Stimulated activated CD8-positive, alpha-beta memory T cell treated with anti-CD3 and anti-CD28 coated beads, Interleukin-2, amount 100 ng/mL, for 1 hour (primary cell): ENCODE results near the gene CKMT2.

Experiments used
- DNase-seq, 2 donors: peaks; one replicate each; pipeline ENCODE4 v3.0.0-alpha.2; 2020; ENCODE audit warnings: low read depth in 2 of 2

CKMT2 gene

DNA sequence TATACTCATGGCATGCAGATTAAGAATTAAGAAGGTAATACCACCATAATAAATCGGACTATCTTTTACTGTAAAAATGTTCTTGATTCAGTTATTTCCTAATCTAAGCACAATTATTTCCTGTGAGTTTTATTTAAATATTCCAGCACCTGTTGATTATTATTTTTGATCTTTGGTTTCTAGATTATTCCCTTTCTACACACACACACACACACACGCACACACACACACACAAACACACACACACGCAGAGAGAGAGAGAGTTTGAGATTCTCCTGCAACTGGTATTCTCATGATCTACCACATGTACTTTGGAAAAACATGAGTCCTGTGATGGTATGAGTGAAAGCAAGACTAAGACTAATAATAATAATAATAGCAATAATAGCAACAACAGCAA is 17.0 kb upstream of the CKMT2 start:
- DNase-seq = no peak

DNA sequence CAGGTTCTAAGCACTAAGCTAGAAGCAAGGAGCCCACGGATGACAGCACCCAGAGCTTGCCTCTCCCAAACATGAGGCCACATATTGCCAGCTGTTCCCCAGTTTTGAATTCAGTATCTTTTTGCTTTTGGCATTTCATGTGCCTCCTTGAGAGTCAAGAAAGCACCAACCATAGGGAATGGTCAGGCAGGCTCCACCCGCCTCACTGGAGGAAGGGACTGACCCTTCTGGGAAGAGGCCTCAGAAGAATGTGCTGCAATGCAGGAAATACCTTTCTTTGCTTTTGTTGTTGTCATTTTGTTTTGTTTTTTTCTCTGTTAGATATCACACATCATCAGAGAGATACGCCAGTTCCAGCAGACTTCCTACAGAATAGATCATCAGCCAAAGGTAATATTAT is 13.7 kb upstream of the CKMT2 start:
- no peak for DNase-seq

DNA sequence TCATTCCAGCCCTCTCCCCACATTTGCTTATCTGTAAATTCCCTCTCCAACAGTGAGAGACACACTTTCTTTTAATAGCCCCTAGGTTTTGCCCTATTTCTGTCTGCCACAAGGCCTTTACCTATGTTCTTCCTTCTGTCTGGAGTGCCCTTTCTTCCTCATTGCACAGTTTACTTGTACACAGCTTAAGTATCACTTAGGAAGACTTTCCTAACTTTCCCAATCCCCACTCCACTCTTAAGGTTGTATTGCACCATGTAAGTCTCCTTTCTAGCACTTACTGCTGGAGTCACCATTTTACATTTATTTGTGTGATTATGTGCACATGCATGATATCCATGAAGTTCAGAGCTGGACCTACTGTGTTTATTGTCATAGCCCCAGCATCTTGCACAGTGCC is 10.8 kb upstream of the CKMT2 start:
- no peak for DNase-seq

DNA sequence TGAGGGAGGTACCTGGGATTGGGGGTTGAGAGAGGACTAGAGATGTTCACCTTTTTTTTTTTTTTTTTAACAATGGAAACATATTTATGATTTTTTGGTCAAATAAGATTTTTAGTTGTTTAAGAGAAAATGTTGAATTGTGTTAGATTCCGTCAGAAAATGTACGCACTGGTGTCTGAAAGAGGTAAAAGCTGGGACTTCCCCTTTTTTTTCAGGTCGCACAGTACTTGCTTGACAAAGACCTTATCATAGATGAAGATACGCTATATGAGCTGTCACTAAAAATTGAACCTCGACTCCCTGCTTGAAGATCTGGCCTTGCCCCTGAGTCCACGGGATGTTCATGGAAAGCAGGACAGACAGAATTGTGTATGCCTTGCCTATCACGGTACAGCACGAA is 7.7 kb upstream of the CKMT2 start:
- DNase-seq = no peak

DNA sequence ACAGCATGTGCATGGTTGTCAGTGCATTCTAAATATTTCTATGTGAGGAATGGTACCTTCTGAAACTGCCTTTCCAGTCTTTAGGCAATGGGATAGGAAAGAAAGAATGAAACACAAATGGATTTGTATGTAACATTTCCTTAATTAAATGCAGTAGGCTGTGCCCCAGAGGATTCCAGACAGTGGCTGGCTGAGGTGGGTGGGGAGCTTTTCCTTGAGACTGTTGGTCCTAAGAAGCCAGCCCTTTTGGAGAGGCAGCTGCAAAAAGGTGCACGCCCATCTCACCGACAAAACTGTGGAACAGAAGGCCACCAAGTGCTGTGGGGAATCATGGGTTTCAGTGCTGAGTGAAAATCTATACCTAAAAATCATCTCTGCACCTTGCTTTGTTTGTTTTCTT is 6.8 kb upstream of the CKMT2 start:
- no peak for DNase-seq

DNA sequence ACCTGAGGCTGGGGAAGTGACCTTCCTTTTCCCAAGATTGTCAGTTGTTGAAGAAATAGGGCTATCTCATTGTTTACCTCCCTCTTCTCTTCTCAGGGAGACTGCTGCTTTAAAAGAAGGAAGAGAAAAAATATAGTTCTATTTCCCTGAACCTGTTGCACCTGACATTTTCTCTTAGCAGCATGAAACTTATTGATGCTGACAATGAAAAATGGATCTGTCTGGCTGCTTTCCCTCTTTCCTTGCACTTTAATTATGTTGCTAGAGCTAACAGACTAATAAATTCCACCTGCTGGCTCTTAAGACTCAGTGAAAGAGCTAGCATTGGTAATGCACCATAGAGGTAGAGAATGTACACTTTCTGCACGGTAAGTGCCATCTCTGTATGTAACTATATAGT is 6.2 kb upstream of the CKMT2 start:
- DNase-seq = no peak

DNA sequence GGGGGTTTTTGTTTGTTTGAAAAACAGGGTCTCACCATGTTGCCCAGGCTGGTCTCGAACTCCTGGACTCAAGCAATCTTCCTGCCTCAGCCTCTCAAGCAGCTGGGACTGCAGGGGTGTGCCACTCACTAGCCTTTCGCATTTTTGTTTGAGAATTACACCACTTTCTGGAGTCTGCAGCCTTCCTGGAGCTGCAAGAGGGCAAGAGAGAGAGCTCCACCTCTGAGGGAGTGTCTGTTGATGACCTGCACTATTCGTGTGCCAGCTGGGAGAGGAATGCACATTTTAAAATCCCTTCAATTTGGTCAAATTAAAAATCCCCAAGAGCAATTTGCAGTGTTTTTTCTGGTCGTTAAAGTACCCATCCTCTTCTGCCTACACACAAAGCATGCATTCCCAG is 5.0 kb upstream of the CKMT2 start:
- DNase-seq = no peak

DNA sequence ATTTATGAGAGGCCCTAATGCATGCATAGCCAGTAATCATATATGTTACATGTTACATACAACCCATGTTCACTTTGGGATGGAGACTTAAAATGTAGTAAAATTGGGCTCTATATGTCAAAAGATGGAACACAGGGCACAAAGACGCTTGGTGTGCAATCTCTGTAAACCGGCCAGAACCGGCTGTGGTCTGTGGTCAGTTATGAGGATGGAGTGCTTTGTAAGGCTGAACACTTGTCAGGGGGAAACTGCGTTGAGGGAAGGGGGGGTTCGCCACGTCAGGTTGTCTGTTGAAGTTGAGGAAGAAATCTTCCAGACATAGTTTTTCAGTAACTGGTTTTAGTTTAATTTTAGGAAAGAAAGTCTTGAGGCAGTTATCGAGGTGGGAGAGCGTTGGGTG is 2.7 kb upstream of the CKMT2 start:
- DNase-seq = no peak

DNA sequence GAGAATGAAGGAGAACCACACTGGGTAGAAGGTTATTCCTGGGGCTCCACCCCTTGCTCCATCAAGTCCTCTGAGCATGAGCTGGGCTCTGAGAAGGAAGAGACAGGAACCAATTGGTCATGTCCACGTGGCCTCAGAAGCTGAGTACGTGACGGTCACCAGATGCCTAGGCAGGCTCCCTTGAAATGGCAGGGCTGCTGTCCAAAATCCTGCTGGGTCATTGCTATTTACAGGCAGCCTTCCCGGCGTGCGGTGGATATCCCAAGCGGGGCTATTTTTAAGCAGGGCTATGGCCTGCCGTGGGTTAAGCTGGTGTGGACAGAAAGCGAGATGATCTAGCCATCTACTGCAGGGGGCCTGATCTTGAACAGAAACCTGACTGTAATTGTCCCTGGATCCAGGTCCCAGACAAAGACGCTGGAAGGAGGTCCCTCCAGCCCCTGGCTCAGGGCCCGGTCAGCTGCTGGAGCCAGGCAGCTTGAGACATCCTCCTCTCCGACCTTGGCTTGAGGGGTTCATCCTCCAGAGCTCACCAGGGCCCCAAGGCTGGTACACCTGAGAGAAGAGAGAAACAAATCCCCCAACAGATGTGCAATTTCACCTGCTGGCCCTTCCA is 550 bp upstream of the CKMT2 start:
- no peak for DNase-seq

DNA sequence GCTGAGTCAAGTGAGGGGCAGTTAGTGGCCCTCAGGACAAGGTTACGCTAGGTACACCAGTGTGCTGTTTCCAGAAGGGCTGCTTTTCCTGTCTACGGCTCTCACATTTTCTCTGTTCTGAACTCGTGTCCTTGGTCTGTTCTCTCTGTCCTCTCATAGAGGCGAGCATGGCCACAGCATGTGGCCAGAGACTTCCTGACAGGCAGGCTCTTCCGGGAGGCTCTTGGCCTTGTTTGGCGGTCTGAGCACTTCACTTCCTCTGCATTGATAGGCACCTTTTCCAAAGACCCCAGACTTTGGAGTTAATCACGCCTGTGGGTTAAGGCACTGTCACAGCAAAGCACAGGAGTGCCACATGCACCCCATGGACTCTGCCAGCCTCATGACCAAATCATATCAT is 1.2 kb downstream of the CKMT2 start:
- DNase-seq = no peak

DNA sequence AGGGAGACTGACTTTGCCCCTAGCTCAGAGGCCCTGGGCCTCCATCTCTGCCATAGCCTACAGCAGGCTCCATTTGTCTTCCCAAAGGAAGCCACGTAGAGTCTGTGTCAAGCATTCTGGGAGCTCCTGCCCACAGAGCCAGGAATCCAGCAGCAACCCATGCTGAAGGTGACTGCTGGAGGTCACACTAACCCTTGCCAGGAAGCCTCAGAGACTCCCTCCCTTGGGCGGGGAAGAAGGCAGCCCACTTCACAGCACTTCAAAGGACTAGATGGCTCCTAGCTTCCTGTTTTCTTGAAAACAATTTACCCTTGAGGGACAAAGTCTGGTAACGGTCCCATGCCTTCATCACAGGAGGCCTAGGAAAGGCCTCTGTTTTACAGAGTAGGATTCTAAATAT is 1.7 kb downstream of the CKMT2 start:
- no peak for DNase-seq

DNA sequence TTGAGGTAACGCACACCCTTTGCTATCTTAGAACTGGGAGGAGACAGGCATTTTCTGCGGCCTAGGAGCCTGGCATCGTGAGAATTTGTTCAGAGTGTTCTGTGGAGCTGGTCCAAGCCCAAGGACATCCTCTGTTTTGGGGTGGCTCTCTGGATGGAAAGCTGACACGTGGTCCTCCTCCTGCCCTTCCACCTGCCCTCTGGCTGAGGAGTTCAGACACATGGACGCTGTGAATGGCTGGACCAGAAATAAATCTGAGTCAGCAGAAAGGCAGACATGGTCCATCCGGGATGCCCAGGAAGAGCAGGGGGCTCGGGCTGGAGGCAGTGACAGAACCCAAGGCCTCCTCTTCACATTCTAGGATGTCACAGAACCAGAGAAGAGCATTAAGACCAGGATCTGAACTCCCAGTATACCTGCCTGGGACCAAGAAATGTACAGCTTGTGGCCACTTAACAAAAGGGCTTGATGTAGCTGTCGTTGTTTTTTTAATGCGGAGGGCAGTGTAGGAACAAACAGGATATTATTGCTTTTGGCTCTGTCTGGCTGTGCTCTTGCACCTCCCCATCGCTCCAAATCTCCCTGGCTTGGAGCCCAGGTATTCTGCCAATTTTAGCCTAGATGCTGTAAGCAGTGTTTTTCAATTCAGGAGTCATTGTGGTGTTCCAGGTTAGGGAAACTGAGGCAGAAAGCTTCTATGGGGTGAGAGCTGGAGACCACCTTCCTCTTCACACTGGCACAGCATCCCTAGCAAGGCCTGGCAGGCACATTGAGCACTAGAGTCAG is 2.4 kb downstream of the CKMT2 start:
- DNase-seq = no peak

DNA sequence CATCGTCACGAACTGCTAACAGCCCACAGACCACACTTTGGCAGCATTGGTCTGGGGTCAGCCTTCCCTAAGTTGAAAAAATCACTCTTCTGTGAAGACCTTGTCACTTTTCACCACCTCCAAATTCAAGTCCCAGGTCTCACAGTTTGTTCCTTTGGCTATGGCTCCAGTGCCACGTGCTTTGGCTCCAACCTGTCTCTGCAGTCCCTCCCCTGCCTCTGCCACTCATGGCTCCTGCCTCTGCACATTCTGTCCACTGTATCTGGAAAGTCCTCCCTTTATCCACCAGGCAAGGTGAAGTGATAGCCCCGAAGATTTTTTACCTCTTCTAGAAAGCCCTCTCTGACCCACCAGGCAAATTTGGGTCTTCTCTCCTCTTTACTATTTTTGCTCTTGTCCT is 5.3 kb downstream of the CKMT2 start:
- no peak for DNase-seq

DNA sequence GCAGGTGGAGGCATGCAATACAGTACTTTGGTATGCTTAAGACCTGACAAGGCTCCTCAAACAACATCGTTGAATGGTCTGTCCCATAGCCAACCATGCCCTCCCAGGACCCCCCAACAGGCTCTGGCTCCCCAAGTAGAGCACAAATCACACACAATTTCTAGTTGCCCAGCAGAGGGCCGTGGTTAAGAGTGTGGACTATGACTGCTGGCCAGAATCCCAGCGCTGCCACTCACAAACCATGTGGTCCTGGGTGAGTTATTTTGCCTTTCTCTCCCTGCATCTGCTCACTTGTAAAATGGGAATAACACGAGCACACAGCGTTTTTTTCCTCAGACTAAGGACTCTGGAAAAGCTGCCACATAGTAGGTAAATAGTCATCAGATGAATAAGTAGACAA is 6.5 kb downstream of the CKMT2 start:
- DNase-seq = no peak

DNA sequence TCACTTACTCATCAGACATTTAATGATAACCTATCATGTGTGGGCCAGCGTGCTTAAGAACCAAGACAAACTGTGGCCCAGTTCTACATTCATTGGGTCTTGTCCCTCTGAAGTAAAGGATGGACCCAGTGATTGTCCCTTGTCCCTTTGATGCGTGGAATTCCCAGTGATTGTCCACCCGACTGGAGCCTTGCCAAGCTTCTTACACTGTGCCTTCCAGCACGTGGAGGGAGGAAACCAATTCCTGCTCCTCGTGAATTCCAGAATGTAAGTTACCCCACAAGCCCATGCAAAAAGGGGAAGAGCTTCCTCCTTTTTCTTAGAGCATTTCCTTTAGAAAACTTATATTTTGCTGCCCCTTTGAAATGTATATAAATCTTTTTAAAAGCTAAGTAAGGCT is 7.9 kb downstream of the CKMT2 start:
- DNase-seq = no peak

DNA sequence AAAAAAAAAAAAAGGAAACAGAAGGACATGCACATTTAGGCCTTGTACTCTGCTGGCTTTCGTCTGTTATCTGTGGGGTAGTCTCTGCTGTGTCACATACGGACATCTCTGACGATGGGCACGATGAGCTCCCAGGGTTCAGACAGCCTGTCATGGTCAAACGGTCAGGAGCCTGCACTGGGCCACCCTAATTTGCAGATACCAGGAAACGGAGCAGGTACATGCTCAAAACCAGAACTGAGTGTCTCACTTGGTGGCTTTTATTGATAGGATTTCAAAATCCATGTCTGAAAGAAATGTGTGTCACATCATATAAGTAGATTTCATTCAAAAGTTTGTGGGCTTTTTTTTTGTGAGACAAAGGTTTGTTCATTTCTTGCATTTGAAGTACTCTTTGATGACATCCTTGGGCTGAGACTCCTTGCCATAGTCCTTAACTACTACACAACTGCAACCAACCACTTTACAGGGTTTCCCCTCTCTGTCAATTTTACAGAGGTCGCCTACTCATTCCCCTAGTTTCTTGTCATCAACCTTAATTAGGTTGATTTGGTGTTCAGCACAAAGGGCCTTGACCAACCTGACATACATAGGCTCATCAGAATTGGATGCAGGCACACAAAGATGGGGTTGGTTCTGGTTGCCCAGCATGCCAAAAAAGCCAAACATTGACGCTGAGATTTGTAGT is 9.0 kb downstream of the CKMT2 start:
- no peak for DNase-seq

DNA sequence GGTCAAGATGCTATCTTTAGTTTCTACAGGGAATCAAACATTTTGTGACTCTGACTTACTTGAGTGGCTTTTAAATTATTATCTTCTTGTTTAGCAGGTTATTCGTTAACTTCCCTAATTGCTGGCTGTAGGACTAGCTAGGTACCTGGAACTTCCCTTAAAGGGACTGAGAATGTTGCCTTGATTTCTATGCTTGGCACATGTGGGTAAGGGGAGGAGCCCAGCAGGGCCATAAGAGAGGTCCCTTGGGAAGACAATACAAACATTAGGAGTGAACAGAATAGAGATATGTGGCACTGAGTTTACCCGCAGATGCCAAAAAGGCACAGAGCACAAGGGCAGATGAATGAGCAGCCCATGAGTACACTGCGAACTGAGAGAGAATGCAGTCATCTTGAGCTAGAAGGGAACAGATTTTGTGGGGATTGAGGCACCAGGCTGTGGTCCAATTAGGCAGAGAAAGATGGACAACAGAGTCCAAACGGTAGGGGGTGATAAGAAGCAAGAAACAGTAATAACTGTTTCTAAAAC is 9.8 kb downstream of the CKMT2 start:
- DNase-seq = no peak

DNA sequence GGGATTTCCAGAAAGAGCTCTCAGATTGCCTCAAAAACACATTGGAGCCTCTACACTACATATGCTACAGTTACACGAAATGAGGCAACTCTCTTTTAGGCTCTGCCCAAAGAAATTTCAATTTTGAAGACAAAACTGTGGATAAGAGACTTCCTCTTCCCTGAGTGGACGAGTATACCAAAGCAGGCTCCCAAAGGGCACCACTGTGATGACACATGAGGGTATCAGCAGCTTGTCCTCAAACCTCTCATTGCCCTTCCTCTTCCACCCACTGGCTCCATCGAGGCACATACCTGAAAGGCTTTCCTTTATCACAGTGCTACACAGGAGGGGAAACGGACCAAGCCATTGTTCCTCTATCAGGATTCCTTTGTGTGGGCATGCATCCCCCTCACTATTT is 11.3 kb downstream of the CKMT2 start:
- no peak for DNase-seq

DNA sequence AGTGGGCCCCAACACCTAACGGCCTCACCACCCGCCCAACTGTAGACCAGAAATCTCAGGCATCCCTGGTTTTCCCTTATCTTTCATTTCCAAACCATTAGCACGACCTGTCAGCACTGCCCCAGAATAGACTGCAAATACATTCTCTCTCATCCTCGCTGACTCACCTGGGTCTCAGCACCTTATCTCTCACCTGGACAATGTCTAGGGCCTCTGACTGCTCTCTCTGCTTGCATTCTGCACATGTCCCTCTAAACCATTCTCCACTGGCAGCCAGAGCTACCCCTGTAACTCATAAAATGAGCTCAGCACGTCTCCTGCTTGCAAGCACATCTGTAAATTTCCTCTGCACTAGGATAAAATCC is 12.7 kb downstream of the CKMT2 start:
- DNase-seq = no peak

DNA sequence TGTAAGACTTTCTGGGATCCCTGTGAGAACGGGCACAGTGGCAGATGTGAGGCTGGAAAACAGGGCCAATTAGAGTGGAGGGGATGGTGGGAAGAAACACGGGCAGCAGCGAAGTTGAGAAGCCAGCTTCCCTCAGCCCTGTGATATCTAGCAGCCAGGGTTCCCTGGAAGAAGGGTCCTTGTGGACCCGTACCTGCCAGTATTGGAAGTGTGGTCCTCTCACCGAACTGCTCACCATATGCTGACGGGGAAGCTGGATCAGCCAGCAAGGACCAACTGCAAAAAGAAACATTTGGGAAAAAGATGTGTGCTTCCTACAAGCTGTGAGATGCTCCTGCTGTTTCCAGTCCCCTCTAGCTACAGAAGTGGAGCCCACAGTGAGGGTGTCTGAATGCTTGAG is 13.6 kb downstream of the CKMT2 start:
- DNase-seq = no peak

DNA sequence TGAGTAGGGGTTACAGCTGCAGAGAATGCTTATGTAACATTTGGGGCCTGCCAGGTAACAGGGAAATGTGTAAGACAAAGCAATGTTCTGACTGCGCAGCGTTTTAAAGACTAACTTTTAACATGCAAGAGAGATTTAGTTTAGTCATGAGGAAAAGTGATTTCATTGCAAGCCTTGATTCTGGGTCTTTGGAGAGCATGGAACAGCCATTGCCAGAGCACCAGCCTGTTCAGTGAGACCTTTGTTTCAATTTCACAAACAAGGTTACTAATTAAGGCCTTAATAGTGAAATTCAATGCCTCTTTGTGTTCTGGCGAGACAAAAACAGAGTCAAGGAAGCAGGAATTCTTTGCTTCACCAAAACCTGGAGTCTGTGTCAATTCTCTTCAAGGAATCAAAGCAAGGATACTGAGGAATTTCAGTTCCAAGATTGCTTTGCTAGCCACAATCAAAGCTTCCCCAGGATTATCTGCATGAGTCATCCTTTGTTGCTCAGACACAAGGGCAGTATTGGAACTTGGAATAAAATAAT is 14.4 kb downstream of the CKMT2 start:
- DNase-seq = no peak

DNA sequence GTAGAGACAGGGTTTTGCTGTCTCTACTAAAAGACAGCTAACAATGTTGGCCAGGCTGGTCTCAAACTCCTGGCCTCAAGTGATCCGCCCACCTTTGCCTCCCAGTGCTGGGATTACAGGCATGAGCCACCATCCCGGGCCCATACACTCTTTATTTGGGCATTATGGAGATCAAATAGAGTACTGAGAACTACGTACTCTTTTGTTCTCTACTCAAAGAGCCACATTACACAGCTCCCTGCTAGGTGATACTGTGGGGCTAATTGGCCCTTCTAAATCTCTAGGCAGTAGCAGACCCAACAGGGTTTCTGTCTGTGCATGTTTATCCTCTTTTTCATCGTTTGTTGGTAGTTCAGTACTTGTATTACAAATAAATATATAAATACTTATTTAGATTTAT is 16.1 kb downstream of the CKMT2 start:
- DNase-seq = no peak

DNA sequence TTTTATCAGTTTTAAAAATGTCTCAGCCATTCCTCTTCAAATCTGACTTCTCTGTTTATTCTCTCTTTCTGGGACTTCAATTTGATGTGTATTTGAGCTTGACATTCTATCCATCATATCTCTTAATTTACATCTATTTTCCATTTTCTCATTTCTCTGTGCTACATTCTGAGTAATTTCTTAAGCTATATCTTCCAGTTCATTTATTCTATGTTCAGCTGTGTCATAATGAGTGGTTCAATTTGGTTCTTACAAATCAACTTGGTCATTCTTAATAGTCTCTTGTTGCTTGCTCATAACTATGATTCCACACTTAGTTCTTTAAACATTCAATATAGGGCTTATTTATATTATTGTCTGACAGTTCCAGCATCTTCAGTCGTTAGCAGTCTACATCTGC is 16.9 kb downstream of the CKMT2 start:
- no peak for DNase-seq
